GM18520 (cell line): ENCODE results near the gene UPK3BL1.
A peak's percentile ranks its signal among the peaks of the same experiment; 100 is the strongest.

Source experiments
- ATAC-seq: cut with Tn5 transposase; IDR thresholded peaks from one replicate; pipeline ENCODE4 v1.9.1; 2021; ENCODE audit not compliant: unreplicated experiment

The UPK3BL1 gene

DNA sequence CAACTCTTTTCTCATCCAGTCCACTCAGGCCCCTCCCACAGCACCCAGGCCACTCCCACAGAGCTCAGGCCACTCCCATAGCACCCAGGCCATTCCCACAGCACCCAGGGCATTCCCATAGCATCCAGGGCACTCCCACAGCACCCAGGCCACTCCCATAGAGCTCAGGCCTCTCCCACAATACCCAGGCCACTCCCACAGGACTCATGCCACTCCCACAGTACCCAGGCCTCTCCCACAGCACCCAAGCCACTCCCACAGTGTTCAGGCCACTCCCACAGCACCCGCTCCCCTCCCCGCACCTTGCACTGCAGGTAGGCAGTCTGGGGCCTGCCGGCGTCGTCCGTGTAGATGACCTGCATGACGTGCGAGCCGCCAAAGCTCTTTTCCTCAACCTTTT, 52.7 kb downstream of the UPK3BL1 start:
- ATAC-seq: peak; percentile 22
